Measurements from ENCODE around the gene CLDN6.

CLDN6 gene

GRCh38 chr16:3000540-3000939 lies 17.4 kb downstream of the CLDN6 start:
- no peak for DNase-seq
- no peaks in the 10 kb centered on the region for H3K36me3 ChIP-seq
- H3K27me3 ChIP-seq = peaks cover 3% of the 10 kb centered on the region; the same call in 1 of the 2 replicates
- H3K9me3 ChIP-seq = no peaks in the 10 kb centered on the region
- no peak overlapping the region for H3K4me3 ChIP-seq (ENCODE audit: low read depth, low read length)
- TF ChIP-seq, protein P1, sequence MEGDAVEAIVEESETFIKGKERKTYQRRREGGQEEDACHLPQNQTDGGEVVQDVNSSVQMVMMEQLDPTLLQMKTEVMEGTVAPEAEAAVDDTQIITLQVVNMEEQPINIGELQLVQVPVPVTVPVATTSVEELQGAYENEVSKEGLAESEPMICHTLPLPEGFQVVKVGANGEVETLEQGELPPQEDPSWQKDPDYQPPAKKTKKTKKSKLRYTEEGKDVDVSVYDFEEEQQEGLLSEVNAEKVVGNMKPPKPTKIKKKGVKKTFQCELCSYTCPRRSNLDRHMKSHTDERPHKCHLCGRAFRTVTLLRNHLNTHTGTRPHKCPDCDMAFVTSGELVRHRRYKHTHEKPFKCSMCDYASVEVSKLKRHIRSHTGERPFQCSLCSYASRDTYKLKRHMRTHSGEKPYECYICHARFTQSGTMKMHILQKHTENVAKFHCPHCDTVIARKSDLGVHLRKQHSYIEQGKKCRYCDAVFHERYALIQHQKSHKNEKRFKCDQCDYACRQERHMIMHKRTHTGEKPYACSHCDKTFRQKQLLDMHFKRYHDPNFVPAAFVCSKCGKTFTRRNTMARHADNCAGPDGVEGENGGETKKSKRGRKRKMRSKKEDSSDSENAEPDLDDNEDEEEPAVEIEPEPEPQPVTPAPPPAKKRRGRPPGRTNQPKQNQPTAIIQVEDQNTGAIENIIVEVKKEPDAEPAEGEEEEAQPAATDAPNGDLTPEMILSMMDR (IDR thresholded peaks at IDR 0.05; ENCODE audit: low read depth, low read length) = no peak
- no peaks in the 10 kb centered on the region for H3K4me1 ChIP-seq

DNA sequence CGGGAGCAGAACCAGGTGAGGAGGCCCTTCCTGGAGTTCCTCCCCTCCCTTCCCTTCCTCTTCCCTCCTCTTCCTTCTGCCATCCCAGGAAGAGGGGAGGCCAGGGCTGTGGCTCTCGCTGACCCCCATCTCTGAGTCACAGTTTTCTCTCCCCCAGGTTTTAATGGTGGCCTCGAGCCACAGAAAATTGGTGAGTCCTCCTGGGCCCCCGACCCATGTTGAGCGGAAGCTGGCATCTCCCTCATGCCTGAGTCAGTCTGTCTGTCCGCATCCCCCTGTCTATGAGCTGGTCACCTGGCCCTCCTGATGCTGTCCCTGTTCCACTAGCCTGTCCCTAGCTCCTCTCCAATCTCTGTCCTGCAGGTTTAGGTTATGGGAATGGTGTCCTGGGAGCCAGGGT lies 18.1 kb downstream of the CLDN6 start:
- H3K4me1 ChIP-seq = no peaks in the 10 kb centered on the region
- TF ChIP-seq, protein P1 (IDR thresholded peaks at IDR 0.05; ENCODE audit: low read depth, low read length) = no peak
- H3K36me3 ChIP-seq = no peaks in the 10 kb centered on the region
- no peak overlapping the region for H3K4me3 ChIP-seq (ENCODE audit: low read depth, low read length)
- peaks cover 2% of the 10 kb centered on the region; the same call in 1 of the 2 replicates for H3K27me3 ChIP-seq
- no peaks in the 10 kb centered on the region for H3K9me3 ChIP-seq
- DNase-seq = no peak

DNA sequence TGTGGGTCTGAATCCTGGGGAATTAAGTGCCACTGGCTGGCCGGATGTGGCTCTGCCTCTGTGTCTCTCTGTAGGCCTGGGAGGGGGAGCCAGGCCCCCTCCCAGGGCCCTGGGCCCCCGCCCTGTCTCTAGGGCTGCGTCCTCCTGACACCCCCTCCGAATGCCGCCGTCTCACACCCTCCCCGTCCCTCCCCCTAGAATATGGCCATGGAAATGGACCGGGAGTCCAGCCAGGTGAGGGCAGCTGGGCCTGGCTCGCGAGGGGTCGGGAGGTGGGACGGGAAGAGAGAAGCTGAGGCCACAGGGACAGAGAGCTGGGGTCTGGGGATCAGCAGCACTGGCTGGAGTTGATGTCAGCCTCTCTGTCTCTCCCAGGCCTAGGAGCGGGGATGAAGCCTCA lies 21.7 kb downstream of the CLDN6 start:
- no peaks in the 10 kb centered on the region for H3K27me3 ChIP-seq
- H3K36me3 ChIP-seq = no peaks in the 10 kb centered on the region
- TF ChIP-seq, protein P1 (IDR thresholded peaks at IDR 0.05; ENCODE audit: low read depth, low read length) = no peak
- H3K4me1 ChIP-seq = no peaks in the 10 kb centered on the region
- no peaks in the 10 kb centered on the region for H3K9me3 ChIP-seq
- DNase-seq = no peak
- no peak overlapping the region for H3K4me3 ChIP-seq (ENCODE audit: low read depth, low read length)

DNA sequence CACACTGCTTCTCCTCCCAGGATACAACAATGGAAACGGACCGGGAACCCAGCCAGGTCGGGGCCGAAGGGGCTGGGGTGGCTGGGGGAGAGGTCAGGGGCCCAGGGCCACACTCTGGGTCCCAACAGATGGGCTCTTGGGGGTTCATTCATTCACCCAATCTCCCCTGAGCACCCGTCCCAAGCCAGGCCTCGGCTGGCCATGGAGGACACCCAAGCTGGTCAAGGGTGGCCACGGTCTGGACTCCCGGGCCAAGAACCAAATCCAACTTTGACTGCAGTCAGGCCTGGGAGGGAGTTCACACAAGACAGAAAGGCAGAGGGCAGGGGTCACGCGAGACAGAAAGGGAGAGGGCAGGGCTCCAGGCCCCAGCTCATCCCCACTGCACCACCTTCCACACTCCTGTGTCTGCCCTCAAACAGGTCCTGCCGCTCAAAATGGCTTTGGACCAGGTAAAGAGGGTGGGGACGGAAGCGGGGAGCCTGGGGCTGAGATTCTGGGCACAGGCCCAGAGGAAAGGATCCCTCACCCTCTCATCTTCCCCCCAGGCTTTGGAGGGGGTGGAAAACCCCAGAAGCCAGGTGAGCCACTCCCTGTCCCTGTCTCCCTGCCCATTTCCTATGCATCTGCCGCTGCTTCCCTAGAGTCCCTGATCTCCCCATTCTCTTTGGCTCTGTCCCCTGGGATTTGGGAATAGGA lies 25.5 kb downstream of the CLDN6 start:
- no peaks in the 10 kb centered on the region for H3K36me3 ChIP-seq
- no peak for DNase-seq
- 0 out of 2 replicates have a peak, but pooled peaks cover 5% of the 10 kb centered on the region for H3K4me1 ChIP-seq
- H3K27me3 ChIP-seq = no peaks in the 10 kb centered on the region
- no peak overlapping the region for H3K4me3 ChIP-seq (ENCODE audit: low read depth, low read length)
- TF ChIP-seq, protein P1 (IDR thresholded peaks at IDR 0.05; ENCODE audit: low read depth, low read length) = no peak
- no peaks in the 10 kb centered on the region for H3K9me3 ChIP-seq

GRCh38 chr16:2991566-2992261 lies 26.3 kb downstream of the CLDN6 start:
- TF ChIP-seq, protein P1 (IDR thresholded peaks at IDR 0.05; ENCODE audit: low read depth, low read length) = no peak
- Histone ChIP-seq H3K4me3 (ENCODE audit: low read depth, low read length) (no peak overlapping the region), H3K4me1 (0 out of 2 replicates have a peak, but pooled peaks cover 6% of the 10 kb centered on the region), H3K9me3 (no peaks in the 10 kb centered on the region), H3K36me3 (no peaks in the 10 kb centered on the region), H3K27me3 (no peaks in the 10 kb centered on the region)
- DNase-seq = no peak

DNA sequence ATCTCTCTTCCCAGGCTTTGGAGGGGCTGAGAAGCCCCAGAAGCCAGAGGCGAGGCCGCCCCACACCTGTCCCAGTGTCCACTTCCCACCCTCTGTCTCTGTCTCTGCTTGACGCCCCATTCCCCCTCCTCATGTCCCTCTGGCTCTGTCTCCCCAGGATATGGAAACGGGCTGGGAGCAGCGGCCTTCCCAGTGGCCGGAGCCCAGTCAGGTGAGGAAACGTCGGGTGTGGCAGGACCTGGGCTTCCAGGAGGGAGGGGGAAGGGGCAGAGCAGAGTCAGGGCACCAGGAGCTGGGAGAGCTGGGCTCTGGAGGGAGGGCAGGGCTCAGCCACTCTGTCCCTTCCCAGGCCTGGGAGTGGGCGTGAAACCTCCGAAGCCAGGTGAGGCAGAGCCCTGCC lies 27.1 kb downstream of the CLDN6 start:
- Histone ChIP-seq H3K27me3 (no peaks in the 10 kb centered on the region), H3K4me3 (ENCODE audit: low read depth, low read length) (no peak overlapping the region), H3K4me1 (0 out of 2 replicates have a peak, but pooled peaks cover 6% of the 10 kb centered on the region), H3K36me3 (no peaks in the 10 kb centered on the region), H3K9me3 (no peaks in the 10 kb centered on the region)
- DNase-seq = no peak
- TF ChIP-seq, protein P1 (IDR thresholded peaks at IDR 0.05; ENCODE audit: low read depth, low read length) = no peak
